Measurements from ENCODE around the gene ARL15.

Gene ARL15

DNA sequence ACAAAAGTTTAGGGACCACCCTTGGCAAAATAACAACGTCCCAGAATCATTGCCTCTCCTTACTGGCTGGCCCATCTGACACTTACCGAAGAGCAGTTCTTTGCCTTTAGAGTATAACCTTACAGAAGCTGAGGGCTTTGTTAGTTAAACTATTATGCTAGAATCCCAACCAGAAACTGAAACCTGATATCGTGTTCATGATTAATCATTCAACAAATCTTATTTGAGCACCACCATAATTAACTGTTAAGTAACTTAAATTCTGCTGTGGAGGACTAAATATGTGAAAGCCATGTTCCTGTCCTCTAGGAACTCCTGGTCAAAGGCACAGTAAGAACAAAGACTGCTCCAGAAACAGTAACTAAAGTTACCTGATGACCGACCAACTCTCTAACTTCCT is 104.9 kb downstream of the ARL15 start:
- DNase-seq (ENCODE audit: low read depth), result no peak

- DNase-seq (ENCODE audit: low read depth), result no peak
Measured at GRCh38 chr5:54197018-54197417, 113.4 kb downstream of the ARL15 start.

DNA sequence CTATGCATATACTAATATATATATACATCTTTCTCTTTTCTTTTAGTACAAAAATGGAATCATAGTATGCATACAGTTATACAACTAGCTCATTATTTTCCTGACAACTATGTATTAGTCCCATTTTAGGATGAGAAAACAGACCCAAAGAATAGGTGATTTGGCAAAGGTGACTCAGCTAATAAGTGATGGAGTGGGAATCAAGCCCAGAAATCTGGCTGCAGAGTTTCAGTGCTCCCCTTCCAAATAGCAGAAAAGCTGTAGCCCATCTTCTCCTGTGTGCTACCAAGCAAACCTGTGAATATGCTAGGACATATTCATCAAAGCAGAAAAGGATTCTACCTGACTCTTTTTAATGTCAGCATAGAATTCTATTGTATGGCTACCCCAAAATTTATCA is 114.7 kb downstream of the ARL15 start:
- no peak for DNase-seq (ENCODE audit: low read depth)

DNA sequence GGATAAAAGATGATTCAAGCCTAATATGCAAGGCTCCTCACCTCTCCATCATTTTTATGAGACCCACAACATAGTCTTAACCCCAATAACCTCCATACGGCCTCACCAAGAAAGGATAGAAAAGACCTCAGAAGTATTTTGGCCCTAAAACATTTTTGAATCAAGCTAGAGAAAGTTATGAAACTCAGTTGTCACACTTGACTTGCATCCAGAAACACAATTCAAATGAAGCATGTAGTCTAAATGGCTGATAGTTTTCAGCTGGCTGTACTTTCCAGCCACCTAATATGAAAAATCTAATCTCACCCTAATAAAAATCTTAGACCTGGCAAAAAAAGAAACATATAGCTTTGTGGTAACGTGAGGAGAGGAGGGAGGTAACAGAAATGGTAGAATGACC is 116.1 kb downstream of the ARL15 start:
- no peak for DNase-seq (ENCODE audit: low read depth)

GRCh38 chr5:54187694-54188093 is 122.7 kb downstream of the ARL15 start:
- no peak for DNase-seq (ENCODE audit: low read depth)

DNA sequence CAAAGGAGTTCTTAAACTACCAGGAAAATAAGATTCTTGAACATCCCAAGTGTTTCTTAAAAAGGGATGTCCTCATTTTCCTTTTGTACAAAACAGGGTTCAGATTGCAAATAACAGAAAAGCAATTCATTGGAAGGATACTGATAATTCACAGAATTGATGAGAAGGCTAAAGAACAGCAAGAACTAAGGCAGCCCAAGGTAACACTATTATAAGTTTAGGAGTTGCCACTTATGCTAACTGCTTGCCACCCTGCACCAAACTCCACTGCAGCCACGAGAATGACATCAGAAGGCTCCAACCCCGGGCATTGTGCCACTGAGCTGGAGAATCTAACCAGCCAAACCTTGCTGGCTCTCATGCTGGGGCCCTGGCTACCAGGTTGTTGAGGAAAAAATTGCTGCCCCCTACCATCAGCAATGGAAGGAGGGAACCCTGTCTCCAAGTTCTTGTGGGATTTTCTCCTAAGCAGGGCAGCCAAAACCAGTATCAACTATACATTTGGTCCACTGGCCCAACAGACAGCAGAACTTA is 123.4 kb downstream of the ARL15 start:
- DNase-seq (ENCODE audit: low read depth), result no peak

DNA sequence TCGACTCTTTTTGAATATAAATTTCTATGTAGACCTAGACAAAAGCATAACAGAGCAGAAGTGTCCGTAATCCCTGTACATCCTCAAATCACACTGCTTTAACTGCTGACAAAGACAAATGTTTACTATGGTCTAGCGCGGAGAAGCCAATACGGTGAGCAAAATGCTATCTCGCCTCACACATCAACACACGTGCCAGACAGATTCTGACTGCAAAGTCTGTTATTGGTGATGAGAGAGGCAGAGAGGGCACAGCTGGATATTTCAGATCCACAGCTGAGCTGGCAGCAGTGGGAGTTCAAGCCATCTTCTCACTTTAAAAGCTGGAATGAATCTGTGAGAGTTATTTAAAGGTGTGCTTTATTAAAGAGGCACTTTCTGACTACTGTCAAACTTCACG is 124.3 kb downstream of the ARL15 start:
- no peak for DNase-seq (ENCODE audit: low read depth)

- DNase-seq (ENCODE audit: low read depth), result no peak
Measured at GRCh38 chr5:54184806-54185205, 125.6 kb downstream of the ARL15 start.

GRCh38 chr5:54180630-54181031 is 129.7 kb downstream of the ARL15 start:
- no peak for DNase-seq (ENCODE audit: low read depth)

- no peak for DNase-seq (ENCODE audit: low read depth)
Measured at GRCh38 chr5:54178991-54179390, 131.4 kb downstream of the ARL15 start.

GRCh38 chr5:54178207-54178606 is 132.2 kb downstream of the ARL15 start:
- DNase-seq (ENCODE audit: low read depth), result no peak

GRCh38 chr5:54177058-54177457 is 133.3 kb downstream of the ARL15 start:
- no peak for DNase-seq (ENCODE audit: low read depth)

GRCh38 chr5:54176066-54176830 is 134.1 kb downstream of the ARL15 start:
- DNase-seq (ENCODE audit: low read depth), result no peak

DNA sequence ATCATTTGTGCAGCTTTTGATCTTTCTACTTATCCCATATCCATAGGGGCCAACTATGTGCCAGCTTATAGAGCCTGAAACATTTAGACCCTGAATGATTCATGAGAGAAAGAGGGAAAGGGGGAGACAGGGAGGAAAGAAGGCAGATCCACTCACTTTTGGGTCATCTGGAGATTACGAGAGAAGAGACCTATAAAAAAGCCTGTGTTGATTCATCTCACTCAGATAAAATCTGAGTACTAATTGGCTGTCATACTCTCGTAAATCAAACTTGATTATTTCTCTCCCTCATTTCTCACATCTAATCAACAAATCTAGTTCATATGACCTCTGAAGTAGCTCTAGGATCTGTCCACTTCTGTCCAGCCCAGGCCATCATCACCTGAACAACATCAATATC is 137.1 kb downstream of the ARL15 start:
- DNase-seq (ENCODE audit: low read depth), result no peak

- DNase-seq (ENCODE audit: low read depth), result no peak
Measured at GRCh38 chr5:54171645-54172384, 138.6 kb downstream of the ARL15 start.

DNA sequence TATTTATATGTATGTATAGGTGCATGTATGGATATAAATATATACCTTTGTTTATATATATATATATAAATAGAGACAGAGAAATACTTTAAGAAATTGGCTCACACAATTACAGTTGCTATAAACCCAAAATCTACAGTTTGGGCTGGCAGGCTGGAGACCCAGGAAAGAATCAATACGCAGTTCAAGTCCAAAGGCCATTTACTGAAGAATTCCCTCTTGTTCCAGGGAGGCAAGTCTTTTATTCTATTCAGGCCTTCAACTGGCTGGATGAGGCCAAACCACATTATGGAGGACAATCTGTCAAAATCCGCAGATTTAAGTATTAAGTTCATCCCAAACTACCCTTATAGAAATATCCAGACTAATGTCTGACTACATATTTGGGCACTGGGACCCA is 144.7 kb downstream of the ARL15 start:
- no peak for DNase-seq (ENCODE audit: low read depth)

DNA sequence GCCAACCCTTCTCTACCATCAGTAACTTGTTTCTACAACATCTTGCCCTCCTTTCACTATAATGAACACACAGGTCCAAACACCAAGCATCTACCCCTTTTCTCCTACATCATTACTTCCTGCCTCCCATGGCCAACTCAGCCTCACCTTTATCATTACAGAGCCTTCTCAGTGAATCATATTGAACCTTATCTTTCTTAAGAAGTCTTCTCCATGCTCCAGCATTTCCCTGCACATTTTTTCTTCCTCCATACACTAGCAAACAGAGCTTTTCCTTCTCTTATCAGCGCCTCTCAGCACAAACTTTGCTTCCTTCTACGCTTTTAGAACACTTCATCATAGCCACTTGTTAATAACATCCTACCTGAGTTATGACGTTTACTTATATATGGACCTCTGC is 148.2 kb downstream of the ARL15 start:
- no peak for DNase-seq (ENCODE audit: low read depth)

GRCh38 chr5:54160329-54160728 is 150.0 kb downstream of the ARL15 start:
- DNase-seq (ENCODE audit: low read depth), result no peak

DNA sequence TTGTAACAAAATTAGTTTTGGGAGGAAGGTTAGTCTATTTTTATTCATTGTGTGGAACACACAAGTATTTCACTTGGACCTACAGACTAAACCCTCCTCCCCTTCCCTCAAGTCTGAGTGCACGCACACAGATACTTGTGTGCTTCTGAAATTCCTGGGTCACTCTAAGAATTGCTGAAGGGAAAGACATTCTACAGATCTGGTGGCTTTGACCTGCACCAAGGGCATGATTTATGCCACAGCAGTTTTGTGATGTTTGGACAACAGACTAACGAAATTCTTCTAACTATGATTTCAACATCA is 150.5 kb downstream of the ARL15 start:
- no peak for DNase-seq (ENCODE audit: low read depth)

GRCh38 chr5:54159153-54159892 is 151.1 kb downstream of the ARL15 start:
- no peak for DNase-seq (ENCODE audit: low read depth)

- DNase-seq (ENCODE audit: low read depth), result no peak
Measured at GRCh38 chr5:54156577-54156976, 153.8 kb downstream of the ARL15 start.

DNA sequence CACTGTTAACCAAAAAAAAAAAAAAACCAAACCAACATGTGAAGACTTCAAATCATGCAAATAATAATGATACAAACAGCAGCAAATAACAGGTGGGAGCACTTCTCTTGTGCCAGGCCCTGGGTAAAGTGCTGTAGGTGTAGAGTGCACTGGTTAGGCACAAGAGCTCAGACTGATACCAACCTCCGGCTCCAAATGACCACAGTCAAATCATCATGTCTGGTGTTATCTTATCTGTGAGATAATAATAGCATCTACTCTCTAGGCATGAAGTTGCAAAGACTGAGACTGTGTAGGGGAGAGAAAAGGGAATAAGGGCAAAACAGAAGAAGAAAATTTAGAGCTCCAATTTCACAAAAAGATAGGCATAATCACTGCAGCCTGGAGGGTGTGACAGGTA is 159.5 kb downstream of the ARL15 start:
- DNase-seq (ENCODE audit: low read depth), result no peak

DNA sequence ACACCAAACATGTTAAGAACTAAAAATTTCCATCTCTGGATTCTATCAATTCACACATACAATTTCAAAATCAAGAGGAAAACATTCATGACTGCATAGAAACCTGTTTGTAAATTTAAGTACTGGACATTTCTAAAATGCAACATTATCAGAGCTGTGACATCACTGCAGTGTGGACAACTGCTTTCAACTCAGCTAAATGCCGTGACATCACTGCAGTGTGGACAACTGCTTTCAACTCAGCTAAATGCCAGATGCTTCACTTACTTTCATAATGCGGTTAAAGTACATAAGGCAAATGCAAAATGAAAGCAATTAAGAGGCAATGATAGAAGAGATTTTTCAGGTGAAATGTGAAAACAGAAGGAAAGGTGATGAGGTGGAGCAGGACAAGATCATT is 161.5 kb downstream of the ARL15 start:
- no peak for DNase-seq (ENCODE audit: low read depth)
